HEK293 (cell line): Measurements from ENCODE around the gene SOX12.

Experiments used
- ELK4 ChIP-seq: IDR thresholded peaks from 2 replicates; pipeline ENCODE4 v1.6.1; 2011; ENCODE audit warnings: mild to moderate bottlenecking, low read depth, low read length, borderline replicate concordance
- KLF17 ChIP-seq: fragments of 450-650 bp; formaldehyde crosslinking; IDR thresholded peaks from 2 replicates; pipeline ENCODE4 v1.5.1; 2016; ENCODE audit warnings: missing biosample characterization, missing genetic modification characterization
- MEIS1 ChIP-seq: sonication (generic); formaldehyde crosslinking; IDR thresholded peaks from 2 replicates; pipeline ENCODE4 v1.8.1; 2022; ENCODE audit warnings: missing genetic modification reagents, mild to moderate bottlenecking, borderline replicate concordance
- REST ChIP-seq: fragments of 450-650 bp; formaldehyde crosslinking; IDR thresholded peaks from 2 replicates; pipeline ENCODE4 v1.5.1; 2016; ENCODE audit warnings: missing biosample characterization, missing genetic modification characterization
- SP3 ChIP-seq: fragments of 450-650 bp; formaldehyde crosslinking; IDR thresholded peaks from 2 replicates; pipeline ENCODE4 v1.5.1; 2016; ENCODE audit warnings: missing biosample characterization, missing genetic modification characterization
- ZBTB48 ChIP-seq: fragments of 450-650 bp; formaldehyde crosslinking; IDR thresholded peaks from 2 replicates; pipeline ENCODE4 v1.5.1; 2016; ENCODE audit warnings: missing biosample characterization, missing genetic modification characterization
- ZNF10 ChIP-seq: fragments of 450-650 bp; formaldehyde crosslinking; IDR thresholded peaks from 2 replicates; pipeline ENCODE4 v1.5.1; 2017; ENCODE audit warnings: missing biosample characterization, missing genetic modification characterization
- ZNF184 ChIP-seq: fragments of 450-650 bp; IDR thresholded peaks from 2 replicates; pipeline ENCODE4 v1.5.1; 2018; ENCODE audit warnings: missing biosample characterization, mild to moderate bottlenecking, missing genetic modification characterization
- ZNF23 ChIP-seq: fragments of 450-650 bp; formaldehyde crosslinking; IDR thresholded peaks from 2 replicates; pipeline ENCODE4 v1.5.1; 2016; ENCODE audit warnings: missing biosample characterization, missing genetic modification characterization, borderline replicate concordance
- ZNF274 ChIP-seq, 2 experiments: fragments of 200-500 bp in 1 of 2; fragments of 450-650 bp in 1 of 2; sonication (Bioruptor generic) in 1 of 2; formaldehyde crosslinking in 1 of 2; IDR thresholded peaks; 2 replicates each; pipeline versions ENCODE4 v1.5.1 to v1.6.1; 2014 to 2016; ENCODE audit warnings: borderline replicate concordance in 1 of 2, inconsistent platforms in 1 of 2, low read length in 1 of 2, missing biosample characterization in 1 of 2, missing genetic modification characterization in 1 of 2
- ZNF354C ChIP-seq: fragments of 450-650 bp; formaldehyde crosslinking; IDR thresholded peaks from 2 replicates; pipeline ENCODE4 v1.5.1; 2016; ENCODE audit warnings: missing biosample characterization, missing genetic modification characterization, low read depth, borderline replicate concordance
- ZNF416 ChIP-seq: fragments of 450-650 bp; formaldehyde crosslinking; IDR thresholded peaks from 2 replicates; pipeline ENCODE4 v1.5.1; 2016; ENCODE audit warnings: missing biosample characterization, missing genetic modification characterization
- ZNF518A ChIP-seq: fragments of 450-650 bp; formaldehyde crosslinking; conservative IDR thresholded peaks from 2 replicates; pipeline ENCODE4 v1.5.1; 2016; ENCODE audit warnings: low read depth, missing biosample characterization, missing genetic modification characterization
- ZNF768 ChIP-seq: fragments of 450-650 bp; formaldehyde crosslinking; IDR thresholded peaks from 2 replicates; pipeline ENCODE4 v1.5.1; 2018; ENCODE audit warnings: missing biosample characterization, mild to moderate bottlenecking, missing genetic modification characterization
- ZNF843 ChIP-seq: fragments of 450-650 bp; formaldehyde crosslinking; IDR thresholded peaks from 2 replicates; pipeline ENCODE4 v1.5.1; 2016; ENCODE audit warnings: missing biosample characterization, missing genetic modification characterization
- TF ChIP-seq, protein P1 (sequence below): fragments of 450-650 bp; formaldehyde crosslinking; conservative IDR thresholded peaks from 2 replicates; pipeline ENCODE4 v1.5.1; 2016; ENCODE audit warnings: low read depth, missing biosample characterization, missing genetic modification characterization
- TF ChIP-seq, protein P2 (sequence below): fragments of 450-650 bp; formaldehyde crosslinking; IDR thresholded peaks from 2 replicates; pipeline ENCODE4 v1.5.1; 2016; ENCODE audit warnings: missing biosample characterization, missing genetic modification characterization
- TF ChIP-seq, protein P3 (sequence below): fragments of 450-650 bp; formaldehyde crosslinking; IDR thresholded peaks from 2 replicates; pipeline ENCODE4 v1.5.1; 2016; ENCODE audit warnings: missing biosample characterization, missing genetic modification characterization

The SOX12 gene

GRCh38 chr20:327186-328026, 2.1 kb downstream of the SOX12 start (continued):
- TF ChIP-seq ZBTB48 (tag by site-specific recombination), result 0 out of 2 replicates have a peak, but pooled peaks have one; percentile 26
- TF ChIP-seq ZNF354C (tag by site-specific recombination), result no peak
- no peak for TF ChIP-seq ZNF184 (tag by site-specific recombination)
- no peak for TF ChIP-seq ZNF274 (IDR thresholded peaks at IDR 0.05; ENCODE audit: low read length)
- no peak for TF ChIP-seq ZNF274 (tag by site-specific recombination; IDR thresholded peaks at IDR 0.05; ENCODE audit: borderline replicate concordance)
- TF ChIP-seq, protein P1, sequence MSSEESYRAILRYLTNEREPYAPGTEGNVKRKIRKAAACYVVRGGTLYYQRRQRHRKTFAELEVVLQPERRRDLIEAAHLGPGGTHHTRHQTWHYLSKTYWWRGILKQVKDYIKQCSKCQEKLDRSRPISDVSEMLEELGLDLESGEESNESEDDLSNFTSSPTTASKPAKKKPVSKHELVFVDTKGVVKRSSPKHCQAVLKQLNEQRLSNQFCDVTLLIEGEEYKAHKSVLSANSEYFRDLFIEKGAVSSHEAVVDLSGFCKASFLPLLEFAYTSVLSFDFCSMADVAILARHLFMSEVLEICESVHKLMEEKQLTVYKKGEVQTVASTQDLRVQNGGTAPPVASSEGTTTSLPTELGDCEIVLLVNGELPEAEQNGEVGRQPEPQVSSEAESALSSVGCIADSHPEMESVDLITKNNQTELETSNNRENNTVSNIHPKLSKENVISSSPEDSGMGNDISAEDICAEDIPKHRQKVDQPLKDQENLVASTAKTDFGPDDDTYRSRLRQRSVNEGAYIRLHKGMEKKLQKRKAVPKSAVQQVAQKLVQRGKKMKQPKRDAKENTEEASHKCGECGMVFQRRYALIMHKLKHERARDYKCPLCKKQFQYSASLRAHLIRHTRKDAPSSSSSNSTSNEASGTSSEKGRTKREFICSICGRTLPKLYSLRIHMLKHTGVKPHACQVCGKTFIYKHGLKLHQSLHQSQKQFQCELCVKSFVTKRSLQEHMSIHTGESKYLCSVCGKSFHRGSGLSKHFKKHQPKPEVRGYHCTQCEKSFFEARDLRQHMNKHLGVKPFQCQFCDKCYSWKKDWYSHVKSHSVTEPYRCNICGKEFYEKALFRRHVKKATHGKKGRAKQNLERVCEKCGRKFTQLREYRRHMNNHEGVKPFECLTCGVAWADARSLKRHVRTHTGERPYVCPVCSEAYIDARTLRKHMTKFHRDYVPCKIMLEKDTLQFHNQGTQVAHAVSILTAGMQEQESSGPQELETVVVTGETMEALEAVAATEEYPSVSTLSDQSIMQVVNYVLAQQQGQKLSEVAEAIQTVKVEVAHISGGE (tag by site-specific recombination), result peak; percentile 37
- no peak for TF ChIP-seq ELK4
- TF ChIP-seq MEIS1 (CRISPR knock-in tag), result no peak
- peak; percentile 24; the same call in 1 of the 2 replicates for TF ChIP-seq ZNF843 (tag by site-specific recombination)
- no peak for TF ChIP-seq REST (tag by site-specific recombination)
- peak; percentile 93 for TF ChIP-seq KLF17 (tag by site-specific recombination)
- peak; percentile 99 for TF ChIP-seq SP3 (tag by site-specific recombination)
- no peak for TF ChIP-seq ZNF416 (tag by site-specific recombination)
- TF ChIP-seq, protein P2, sequence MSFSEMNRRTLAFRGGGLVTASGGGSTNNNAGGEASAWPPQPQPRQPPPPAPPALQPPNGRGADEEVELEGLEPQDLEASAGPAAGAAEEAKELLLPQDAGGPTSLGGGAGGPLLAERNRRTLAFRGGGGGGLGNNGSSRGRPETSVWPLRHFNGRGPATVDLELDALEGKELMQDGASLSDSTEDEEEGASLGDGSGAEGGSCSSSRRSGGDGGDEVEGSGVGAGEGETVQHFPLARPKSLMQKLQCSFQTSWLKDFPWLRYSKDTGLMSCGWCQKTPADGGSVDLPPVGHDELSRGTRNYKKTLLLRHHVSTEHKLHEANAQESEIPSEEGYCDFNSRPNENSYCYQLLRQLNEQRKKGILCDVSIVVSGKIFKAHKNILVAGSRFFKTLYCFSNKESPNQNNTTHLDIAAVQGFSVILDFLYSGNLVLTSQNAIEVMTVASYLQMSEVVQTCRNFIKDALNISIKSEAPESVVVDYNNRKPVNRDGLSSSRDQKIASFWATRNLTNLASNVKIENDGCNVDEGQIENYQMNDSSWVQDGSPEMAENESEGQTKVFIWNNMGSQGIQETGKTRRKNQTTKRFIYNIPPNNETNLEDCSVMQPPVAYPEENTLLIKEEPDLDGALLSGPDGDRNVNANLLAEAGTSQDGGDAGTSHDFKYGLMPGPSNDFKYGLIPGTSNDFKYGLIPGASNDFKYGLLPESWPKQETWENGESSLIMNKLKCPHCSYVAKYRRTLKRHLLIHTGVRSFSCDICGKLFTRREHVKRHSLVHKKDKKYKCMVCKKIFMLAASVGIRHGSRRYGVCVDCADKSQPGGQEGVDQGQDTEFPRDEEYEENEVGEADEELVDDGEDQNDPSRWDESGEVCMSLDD (tag by site-specific recombination), result peak; percentile 99
- TF ChIP-seq ZNF768, result no peak
- no peak for TF ChIP-seq ZNF10 (tag by site-specific recombination)
- TF ChIP-seq ZNF23 (tag by site-specific recombination), result no peak
- TF ChIP-seq ZNF518A, result no peak
- TF ChIP-seq, protein P3, sequence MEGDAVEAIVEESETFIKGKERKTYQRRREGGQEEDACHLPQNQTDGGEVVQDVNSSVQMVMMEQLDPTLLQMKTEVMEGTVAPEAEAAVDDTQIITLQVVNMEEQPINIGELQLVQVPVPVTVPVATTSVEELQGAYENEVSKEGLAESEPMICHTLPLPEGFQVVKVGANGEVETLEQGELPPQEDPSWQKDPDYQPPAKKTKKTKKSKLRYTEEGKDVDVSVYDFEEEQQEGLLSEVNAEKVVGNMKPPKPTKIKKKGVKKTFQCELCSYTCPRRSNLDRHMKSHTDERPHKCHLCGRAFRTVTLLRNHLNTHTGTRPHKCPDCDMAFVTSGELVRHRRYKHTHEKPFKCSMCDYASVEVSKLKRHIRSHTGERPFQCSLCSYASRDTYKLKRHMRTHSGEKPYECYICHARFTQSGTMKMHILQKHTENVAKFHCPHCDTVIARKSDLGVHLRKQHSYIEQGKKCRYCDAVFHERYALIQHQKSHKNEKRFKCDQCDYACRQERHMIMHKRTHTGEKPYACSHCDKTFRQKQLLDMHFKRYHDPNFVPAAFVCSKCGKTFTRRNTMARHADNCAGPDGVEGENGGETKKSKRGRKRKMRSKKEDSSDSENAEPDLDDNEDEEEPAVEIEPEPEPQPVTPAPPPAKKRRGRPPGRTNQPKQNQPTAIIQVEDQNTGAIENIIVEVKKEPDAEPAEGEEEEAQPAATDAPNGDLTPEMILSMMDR, result no peak
